Glutamatergic neuron (in vitro differentiated cells): ENCODE results near the gene ERV3-1. TPM values are rescaled to one million over a fixed set of nuclear protein-coding genes. Genes with fewer than 3 reads are reported as not detected.
A peak's percentile ranks its signal among the peaks of the same experiment; 100 is the strongest.
"Not testable (repeated sequence)": the region's sequence is repeated elsewhere in the genome, so short reads cannot be mapped to it uniquely, and the experiment has no call there.

ENCODE experiments used
- DNase-seq: peaks from one replicate; pipeline ENCODE4 v3.0.0; 2022
- H3K27ac Mint-ChIP-seq: one replicate; pipeline ENCODE4 v1.8.0; 2020; ENCODE audit warnings: mild to moderate bottlenecking, mixed read lengths, inconsistent platforms; ENCODE audit not compliant: unreplicated experiment
- H3K27me3 Mint-ChIP-seq: one replicate; pipeline ENCODE4 v1.8.0; 2020; ENCODE audit warnings: mild to moderate bottlenecking, moderate library complexity, mixed read lengths, inconsistent platforms; ENCODE audit not compliant: unreplicated experiment
- H3K36me3 Mint-ChIP-seq: one replicate; pipeline ENCODE4 v1.8.0; 2020; ENCODE audit warnings: mild to moderate bottlenecking, mixed read lengths, inconsistent platforms; ENCODE audit not compliant: unreplicated experiment
- H3K4me1 Mint-ChIP-seq: one replicate; pipeline ENCODE4 v1.8.0; 2020; ENCODE audit warnings: mild to moderate bottlenecking, low read depth, mixed read lengths, inconsistent platforms; ENCODE audit not compliant: unreplicated experiment
- H3K4me3 Mint-ChIP-seq: one replicate; pipeline ENCODE4 v1.8.0; 2020; ENCODE audit warnings: mild to moderate bottlenecking, mixed read lengths, inconsistent platforms; ENCODE audit not compliant: unreplicated experiment
- H3K9me3 Mint-ChIP-seq: one replicate; pipeline ENCODE4 v1.8.0; 2020; ENCODE audit warnings: mild to moderate bottlenecking, moderate library complexity, mixed read lengths, inconsistent platforms; ENCODE audit not compliant: unreplicated experiment
- total RNA-seq: library from RNA; stranded (reverse); fragmentation: NEBNext Ultra II Directional; extraction: Animal tissue kit (Norgen Biotek cat#: 25700); gene quantifications from one replicate; pipeline ENCODE4 v1.2.1, GENCODE V29; 2021; ENCODE audit not compliant: unreplicated experiment
- TF ChIP-seq, protein P1 (sequence below): fragments of 200-600 bp; sonication (generic); IDR thresholded peaks from one replicate; pipeline ENCODE4 v1.5.0; 2021; ENCODE audit not compliant: partially characterized antibody, unreplicated experiment

The ERV3-1 gene
- total RNA-seq, 1 donor from 2014 or later, result 70.6 TPM

DNA sequence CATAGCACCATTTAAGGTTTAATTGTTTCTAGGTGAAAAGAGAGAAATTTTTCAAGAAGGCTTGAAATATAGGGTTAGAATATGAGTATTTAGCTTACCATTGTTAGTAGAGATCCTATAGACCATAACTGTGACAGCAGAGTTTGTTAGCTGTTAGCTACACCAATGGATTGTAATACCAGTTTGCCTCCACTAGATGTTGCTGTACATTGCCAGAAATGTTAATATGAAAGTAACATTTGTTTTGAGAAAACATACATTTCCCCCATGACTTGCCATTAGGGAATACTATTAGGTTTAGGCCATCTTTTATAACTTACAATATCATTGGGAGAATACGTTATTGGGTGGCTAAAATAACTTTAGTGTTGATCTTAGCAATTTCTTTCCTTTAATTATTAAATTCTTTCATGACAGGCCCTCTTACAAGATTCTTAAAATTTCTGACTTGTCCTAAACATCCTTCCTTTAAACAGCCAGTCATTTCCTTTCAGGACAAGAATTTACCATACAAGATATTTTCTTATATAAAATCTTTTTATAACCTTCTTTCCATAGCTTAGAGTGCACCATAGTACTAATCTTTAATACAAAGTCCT is 55.1 kb downstream of the ERV3-1 start:
- Mint-ChIP-seq H3K9me3 (peaks cover 7% of the 10 kb centered on the region), H3K4me3 (no peak overlapping the region), H3K36me3 (peaks cover 3% of the 10 kb centered on the region), H3K4me1 (no peaks in the 10 kb centered on the region), H3K27me3 (peaks cover 8% of the 10 kb centered on the region), H3K27ac (no peak overlapping the region)
- no peak for DNase-seq
- TF ChIP-seq, protein P1, sequence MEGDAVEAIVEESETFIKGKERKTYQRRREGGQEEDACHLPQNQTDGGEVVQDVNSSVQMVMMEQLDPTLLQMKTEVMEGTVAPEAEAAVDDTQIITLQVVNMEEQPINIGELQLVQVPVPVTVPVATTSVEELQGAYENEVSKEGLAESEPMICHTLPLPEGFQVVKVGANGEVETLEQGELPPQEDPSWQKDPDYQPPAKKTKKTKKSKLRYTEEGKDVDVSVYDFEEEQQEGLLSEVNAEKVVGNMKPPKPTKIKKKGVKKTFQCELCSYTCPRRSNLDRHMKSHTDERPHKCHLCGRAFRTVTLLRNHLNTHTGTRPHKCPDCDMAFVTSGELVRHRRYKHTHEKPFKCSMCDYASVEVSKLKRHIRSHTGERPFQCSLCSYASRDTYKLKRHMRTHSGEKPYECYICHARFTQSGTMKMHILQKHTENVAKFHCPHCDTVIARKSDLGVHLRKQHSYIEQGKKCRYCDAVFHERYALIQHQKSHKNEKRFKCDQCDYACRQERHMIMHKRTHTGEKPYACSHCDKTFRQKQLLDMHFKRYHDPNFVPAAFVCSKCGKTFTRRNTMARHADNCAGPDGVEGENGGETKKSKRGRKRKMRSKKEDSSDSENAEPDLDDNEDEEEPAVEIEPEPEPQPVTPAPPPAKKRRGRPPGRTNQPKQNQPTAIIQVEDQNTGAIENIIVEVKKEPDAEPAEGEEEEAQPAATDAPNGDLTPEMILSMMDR, result peak; percentile 83

DNA sequence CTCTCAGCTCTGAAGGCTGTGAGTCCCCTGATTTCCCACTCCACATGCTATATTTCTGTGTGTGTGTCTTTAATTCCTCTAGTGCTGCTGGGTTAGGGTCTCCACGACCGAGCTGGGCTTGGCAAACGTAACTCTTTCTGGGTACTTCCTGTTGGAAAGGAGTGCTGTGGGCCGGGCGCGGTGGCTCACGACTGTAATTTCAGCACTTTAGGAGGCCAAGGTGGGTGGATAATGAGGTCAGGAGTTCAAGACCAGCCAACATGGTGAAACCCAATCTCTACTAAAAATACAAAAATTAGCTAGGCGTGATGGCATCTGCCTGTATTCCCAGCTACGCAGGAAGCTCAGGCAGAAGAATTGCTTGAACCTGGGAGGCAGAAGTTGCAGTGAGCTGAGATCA is 55.8 kb downstream of the ERV3-1 start:
- H3K9me3 Mint-ChIP-seq, H3K36me3 Mint-ChIP-seq, H3K27me3 Mint-ChIP-seq, DNase-seq, H3K27ac Mint-ChIP-seq, H3K4me1 Mint-ChIP-seq, H3K4me3 Mint-ChIP-seq: not testable (repeated sequence)

DNA sequence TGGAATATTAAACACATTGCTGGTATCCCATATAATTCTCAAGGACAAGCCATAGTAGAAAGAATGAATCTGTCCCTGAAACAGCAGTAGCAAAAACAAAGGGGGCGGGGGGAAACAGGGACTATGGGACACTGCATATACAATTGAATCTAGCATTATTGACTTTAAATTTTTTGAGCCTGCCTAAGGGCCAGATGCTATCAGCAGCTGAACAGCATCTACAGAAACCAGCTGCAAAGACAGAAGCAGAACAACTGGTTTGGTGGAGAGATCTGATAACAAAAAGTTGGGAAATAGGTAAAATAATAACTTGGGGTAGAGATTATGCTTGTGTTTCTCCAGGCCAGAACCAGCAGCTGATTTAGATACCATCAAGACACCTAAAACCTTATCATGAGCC is 57.7 kb downstream of the ERV3-1 start:
- not testable (repeated sequence) for H3K9me3 Mint-ChIP-seq, DNase-seq, H3K27ac Mint-ChIP-seq, H3K27me3 Mint-ChIP-seq, H3K4me1 Mint-ChIP-seq, H3K4me3 Mint-ChIP-seq, H3K36me3 Mint-ChIP-seq

DNA sequence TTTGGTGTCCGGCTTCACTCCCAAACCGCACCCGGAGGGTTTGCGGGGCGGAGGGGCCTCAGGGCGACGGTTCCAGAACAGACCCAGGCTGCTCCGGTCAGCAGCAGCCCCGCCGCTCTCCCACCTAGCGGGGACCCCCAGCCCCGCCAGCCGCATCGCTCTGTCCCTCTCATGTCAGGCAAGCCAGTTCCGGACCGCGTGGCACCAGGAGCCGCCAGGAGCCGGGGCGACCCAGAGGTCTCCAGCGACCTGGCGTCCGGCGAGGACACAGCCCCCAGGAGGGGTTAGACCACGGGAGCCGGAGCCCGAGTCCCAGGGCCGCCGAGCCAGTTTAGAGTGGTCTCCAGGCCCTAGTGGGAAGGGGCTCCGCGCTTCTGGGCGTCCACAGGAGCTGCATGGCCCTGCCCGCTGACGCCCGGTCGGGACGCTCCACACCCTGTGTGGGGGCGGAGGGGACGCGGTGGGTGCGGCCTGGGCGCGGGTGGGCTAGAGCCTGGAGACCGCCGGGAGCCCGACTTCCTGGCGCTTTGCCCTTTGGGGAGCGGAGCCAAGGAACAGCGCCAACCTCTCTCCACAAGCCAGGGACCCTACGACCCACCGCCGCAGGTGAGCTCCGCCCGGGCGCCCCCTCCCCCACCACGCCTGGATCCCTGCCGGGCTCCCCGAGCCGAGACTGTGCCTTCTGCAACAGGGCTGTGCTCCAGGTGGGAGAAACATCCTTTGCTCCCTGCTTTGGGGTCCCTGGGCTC is 59.1 kb downstream of the ERV3-1 start:
- DNase-seq, result peak; percentile 48
- H3K27me3 Mint-ChIP-seq, result peaks cover 3% of the 10 kb centered on the region
- H3K4me1 Mint-ChIP-seq, result no peaks in the 10 kb centered on the region
- TF ChIP-seq, protein P1, result no peak
- H3K36me3 Mint-ChIP-seq, result peaks cover 3% of the 10 kb centered on the region
- H3K27ac Mint-ChIP-seq, result no peak overlapping the region
- peaks cover 5% of the 10 kb centered on the region for H3K9me3 Mint-ChIP-seq
- H3K4me3 Mint-ChIP-seq, result peak overlapping the region; percentile 84

DNA sequence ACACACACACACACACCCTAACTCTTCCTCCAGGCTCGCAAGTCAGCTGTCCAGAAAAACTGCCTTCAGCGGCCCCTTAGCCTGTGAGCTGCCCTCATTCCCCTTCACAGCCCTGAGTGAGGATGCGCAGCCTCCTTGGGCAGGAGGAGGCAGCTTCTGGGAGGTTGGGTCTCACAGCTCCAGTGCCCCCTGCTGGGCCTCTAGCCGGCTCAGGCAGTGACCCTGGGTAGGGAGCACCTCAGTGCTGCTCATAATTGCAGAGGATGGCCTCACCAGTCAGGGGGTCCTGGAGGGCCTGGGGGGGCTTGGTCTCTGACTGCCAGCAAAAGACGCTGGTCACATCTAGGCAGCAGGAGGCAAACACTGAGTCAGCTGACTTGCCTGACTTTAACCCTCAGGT is 59.7 kb downstream of the ERV3-1 start:
- peak; percentile 77 for DNase-seq
- TF ChIP-seq, protein P1, result peak; percentile 31
- Mint-ChIP-seq H3K9me3 (peaks cover 5% of the 10 kb centered on the region), H3K4me3 (peak overlapping the region; percentile 26), H3K27ac (no peak overlapping the region), H3K36me3 (peaks cover 3% of the 10 kb centered on the region), H3K27me3 (peaks cover 3% of the 10 kb centered on the region), H3K4me1 (no peaks in the 10 kb centered on the region)

DNA sequence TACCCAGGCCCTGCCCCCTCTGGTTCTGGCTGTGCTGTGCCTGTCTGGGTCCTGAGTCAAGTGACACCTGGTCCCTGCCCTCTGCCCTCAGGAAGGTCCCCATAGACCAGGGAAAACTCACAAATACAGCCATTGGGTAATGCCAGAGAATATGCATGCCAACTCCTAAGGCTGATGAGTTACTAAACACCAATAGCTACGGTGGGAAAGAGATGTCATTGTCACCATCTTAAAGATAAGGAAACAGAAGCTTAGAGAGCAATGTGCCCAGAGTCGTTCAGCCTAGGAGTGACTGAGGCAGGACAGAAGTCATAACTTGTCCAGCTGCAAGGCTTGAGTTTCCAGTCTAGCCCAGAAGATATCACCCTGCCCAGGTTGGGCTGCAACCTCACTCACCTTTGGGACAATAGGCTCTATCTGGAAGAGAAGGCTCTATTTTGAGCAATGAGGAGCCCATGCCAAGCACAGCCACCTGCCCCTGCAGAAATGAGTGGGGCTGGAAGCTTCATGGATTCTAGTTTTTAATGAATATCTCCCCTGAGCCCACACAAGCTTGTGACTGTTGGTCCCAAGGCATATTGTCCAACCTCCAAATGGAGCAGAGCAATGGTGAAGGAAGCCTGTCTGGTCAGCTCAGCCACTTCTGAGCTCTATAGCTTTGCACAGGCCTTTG is 60.8 kb downstream of the ERV3-1 start:
- peaks cover 3% of the 10 kb centered on the region for H3K36me3 Mint-ChIP-seq
- H3K4me3 Mint-ChIP-seq, result no peak overlapping the region
- H3K4me1 Mint-ChIP-seq, result no peaks in the 10 kb centered on the region
- no peak for DNase-seq
- peaks cover 3% of the 10 kb centered on the region for H3K27me3 Mint-ChIP-seq
- H3K9me3 Mint-ChIP-seq, result peaks cover 5% of the 10 kb centered on the region
- TF ChIP-seq, protein P1, result no peak
- H3K27ac Mint-ChIP-seq, result no peak overlapping the region

DNA sequence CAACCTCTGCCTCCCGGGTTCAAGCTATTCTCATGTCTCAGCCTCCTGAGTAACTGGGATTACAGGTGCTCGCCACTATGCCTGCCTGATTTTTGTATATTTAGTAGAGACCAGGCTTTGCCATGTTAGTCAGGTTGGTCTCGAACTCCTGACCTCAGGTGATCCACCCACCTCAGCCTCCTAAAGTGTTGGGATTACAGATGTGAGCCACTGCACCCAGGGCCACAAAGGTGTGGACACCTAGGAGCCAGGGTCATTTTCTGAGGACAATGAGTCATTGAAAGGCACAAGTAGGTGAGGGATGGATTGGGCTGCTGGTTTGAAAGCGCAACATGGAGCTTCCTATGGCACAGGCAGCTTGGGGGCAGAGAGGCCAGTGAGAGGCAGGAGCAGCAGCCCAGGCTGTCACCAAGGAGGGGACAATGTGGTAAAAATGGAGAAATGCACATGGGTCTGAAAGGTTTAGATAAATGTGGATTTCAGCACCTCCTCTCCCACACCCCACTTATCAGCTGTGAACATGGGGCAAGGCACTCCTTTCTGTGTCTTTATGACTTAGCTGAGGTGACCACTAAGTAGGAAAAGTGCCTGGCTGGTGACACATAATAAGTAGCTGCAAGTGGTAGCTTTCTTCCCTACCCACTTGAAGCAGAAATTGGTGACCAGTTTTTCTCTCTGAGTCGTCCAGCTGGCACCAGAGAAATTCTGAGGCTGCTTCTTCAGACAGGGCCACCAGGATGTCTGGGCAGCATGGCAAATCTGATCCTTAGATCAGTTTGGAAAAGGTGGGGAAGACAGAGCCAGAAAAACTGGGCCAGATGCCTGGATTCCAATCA is 61.6 kb downstream of the ERV3-1 start:
- H3K36me3 Mint-ChIP-seq, H3K9me3 Mint-ChIP-seq, H3K27ac Mint-ChIP-seq, H3K27me3 Mint-ChIP-seq, DNase-seq, H3K4me1 Mint-ChIP-seq, H3K4me3 Mint-ChIP-seq: not testable (repeated sequence)
